CD4-positive, alpha-beta T cell treated with Interleukin-17A for 1 hour (primary cell): Measurements from ENCODE around the gene CEP41.

ENCODE experiments used
- DNase-seq: peaks from one replicate; pipeline ENCODE4 v3.0.0-alpha.2; 2020

CEP41 gene

GRCh38 chr7:130346177-130346905, 94.5 kb downstream of the CEP41 start:
- no peak for DNase-seq

- no peak for DNase-seq
These were observed 95.1 kb downstream of the CEP41 start for GRCh38 chr7:130345725-130346124.

GRCh38 chr7:130345136-130345535, 95.7 kb downstream of the CEP41 start:
- DNase-seq = no peak

GRCh38 chr7:130344271-130344866, 96.4 kb downstream of the CEP41 start, which contains the start of gene CPA5:
Gene CPA5, plus strand, starts transcription at chr7:130344816. Its CDS starts 1,670 bp downstream, at chr7:130346486.
- DNase-seq = no peak
